ENCODE data around the gene SLC47A2. TPM values are rescaled to one million over a fixed set of nuclear protein-coding genes. Genes with fewer than 3 reads are reported as not detected.
"Not testable (repeated sequence)": the region's sequence is repeated elsewhere in the genome, so short reads cannot be mapped to it uniquely, and the experiment has no call there.

The SLC47A2 gene, protein sequence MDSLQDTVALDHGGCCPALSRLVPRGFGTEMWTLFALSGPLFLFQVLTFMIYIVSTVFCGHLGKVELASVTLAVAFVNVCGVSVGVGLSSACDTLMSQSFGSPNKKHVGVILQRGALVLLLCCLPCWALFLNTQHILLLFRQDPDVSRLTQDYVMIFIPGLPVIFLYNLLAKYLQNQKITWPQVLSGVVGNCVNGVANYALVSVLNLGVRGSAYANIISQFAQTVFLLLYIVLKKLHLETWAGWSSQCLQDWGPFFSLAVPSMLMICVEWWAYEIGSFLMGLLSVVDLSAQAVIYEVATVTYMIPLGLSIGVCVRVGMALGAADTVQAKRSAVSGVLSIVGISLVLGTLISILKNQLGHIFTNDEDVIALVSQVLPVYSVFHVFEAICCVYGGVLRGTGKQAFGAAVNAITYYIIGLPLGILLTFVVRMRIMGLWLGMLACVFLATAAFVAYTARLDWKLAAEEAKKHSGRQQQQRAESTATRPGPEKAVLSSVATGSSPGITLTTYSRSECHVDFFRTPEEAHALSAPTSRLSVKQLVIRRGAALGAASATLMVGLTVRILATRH
- total RNA-seq: not detected
- long read RNA-seq: 0 reads

- DNase-seq (peak; percentile 53), ATAC-seq (ENCODE audit: poor library complexity) (peak; percentile 86)
- intact Hi-C loops (cut with DNase I): no loop called here
Observed at GRCh38 chr17:19716108-19717030, at the start of gene SLC47A2. SLC47A2 (minus strand) TSS chr17:19716584; CDS start chr17:19716555, 29 bp downstream.

- ATAC-seq (ENCODE audit: poor library complexity) (no peak), DNase-seq (no peak)
- intact Hi-C loops (cut with DNase I): loop anchor here (2.0 kb wide), 1 partner anchor 253 kb away; no protein-coding TSS in a partner anchor
Observed at GRCh38 chr17:19766016-19766415, 49.6 kb upstream of the SLC47A2 start.

DNA sequence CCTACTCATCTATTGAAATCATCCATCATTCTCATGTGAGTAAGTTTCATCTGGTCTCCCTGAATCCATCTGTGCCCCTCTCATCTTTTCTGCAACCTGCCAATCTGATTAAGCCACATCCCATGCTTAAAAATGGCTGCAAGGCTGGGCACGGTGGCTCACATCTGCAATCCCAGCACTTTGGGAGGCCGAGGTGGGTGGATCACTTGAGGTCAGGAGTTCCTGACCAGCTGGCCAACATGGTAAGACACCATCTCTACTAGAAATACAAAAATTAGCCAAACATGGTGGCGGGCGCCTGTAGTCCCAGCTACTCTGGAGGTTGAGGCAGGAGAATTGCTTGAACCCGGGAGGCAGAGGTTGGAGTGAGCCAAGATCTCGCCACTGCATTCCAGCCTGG lies 47.6 kb upstream of the SLC47A2 start:
- not testable (repeated sequence) for DNase-seq; ATAC-seq (ENCODE audit: poor library complexity)
- intact Hi-C loops (cut with DNase I): loop anchor here (5.0 kb wide), 1 partner anchor 402 kb away; the partner anchor contains the start of gene B9D1

- no peak for DNase-seq
- ATAC-seq (ENCODE audit: poor library complexity): no peak
- intact Hi-C loops (cut with DNase I): loop anchor here (5.0 kb wide), 1 partner anchor 401 kb away; the partner anchor contains the start of gene B9D1
Observed at GRCh38 chr17:19763416-19763815, 47.0 kb upstream of the SLC47A2 start.

DNA sequence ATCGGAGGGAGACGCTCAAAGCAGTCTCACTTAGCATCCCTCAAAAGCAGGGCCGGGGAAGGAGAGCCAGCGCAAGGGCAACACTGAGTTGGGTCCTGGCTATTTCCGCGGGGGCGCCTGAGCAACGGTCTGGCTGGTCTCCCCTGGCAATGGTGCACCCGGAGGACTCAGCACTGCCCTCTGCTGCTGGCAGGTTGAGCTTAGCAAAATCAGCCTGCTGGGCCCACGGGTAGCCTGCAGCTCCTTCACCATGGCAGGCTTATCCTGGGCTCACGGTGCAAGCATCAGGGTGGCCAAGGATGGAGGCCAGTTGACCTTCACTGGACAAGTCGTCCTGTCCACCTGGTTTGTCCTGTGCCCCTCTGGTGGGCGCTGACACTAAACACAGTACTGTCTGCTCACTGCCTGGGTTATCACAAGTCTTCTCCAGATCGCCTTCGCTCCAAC lies 46.2 kb upstream of the SLC47A2 start:
- peak; percentile 86 for DNase-seq

DNA sequence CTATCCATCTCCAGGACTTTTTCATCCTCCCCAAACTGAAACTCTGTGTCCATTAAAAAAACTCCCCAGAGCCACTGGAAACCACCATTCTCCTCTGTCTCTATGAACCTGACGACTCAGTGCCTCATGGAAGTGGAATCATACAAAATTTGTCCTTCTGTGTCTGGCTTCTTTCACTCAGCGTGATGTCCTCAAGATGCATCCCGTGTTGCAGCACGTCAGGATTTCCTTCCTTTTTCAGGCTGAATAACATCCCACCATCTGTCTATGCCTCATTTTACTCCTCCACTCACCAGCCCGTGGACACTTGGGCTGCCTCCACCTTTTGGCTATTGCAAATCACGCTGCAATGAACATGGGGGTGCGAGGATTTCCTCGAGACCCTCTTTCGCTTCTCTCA lies 44.4 kb upstream of the SLC47A2 start:
- ATAC-seq (ENCODE audit: poor library complexity) (no peak), DNase-seq (no peak)
- intact Hi-C loops (cut with DNase I): loop anchor here (5.0 kb wide), 1 partner anchor 398 kb away; the partner anchor contains the start of gene B9D1

More for the DNA sequence above, 46.2 kb upstream of the SLC47A2 start:
- ATAC-seq (ENCODE audit: poor library complexity): peak; percentile 74
- intact Hi-C loops (cut with DNase I): loop anchor here (5.0 kb wide), 1 partner anchor 400 kb away; the partner anchor contains the start of gene B9D1

GRCh38 chr17:19759568-19760549 lies 43.5 kb upstream of the SLC47A2 start:
- no peak for DNase-seq
- intact Hi-C loops (cut with DNase I): loop anchor here (5.0 kb wide), 1 partner anchor 398 kb away; the partner anchor contains the start of gene B9D1
- ATAC-seq (ENCODE audit: poor library complexity): no peak

DNA sequence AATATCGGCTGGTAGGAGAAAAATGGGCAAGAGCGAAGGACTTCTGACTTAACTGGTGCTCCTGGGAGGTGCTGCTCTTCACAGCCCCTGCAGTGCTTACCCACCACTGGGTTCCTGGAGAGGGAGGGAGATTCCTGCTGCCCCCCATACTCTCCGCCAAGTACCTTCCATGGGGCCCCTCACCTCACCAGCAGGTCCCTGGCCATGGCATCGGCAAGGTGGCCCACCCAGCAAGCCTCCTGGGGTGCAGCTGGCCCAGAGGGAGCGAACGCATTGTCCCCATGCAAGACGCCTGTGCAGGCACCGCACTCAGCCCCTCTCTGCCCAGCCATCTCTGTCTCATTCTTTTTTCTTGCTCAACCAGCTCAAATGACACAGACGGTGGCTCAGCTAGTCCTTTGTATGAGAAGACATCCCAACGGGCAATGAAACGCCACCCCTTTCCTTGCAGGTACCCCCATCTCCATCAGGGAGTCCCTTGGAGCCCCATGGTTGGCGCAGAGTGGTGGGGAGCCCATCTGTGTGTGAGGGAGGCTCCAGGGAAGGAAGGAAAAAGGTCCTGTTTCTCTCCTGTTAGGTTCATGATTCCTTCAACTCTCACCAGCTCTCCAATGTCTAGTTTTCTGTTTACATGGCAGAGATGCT lies 41.3 kb upstream of the SLC47A2 start:
- DNase-seq (no peak), ATAC-seq (ENCODE audit: poor library complexity) (no peak)
- intact Hi-C loops (cut with DNase I): no loop called here

GRCh38 chr17:19756546-19756945 lies 40.2 kb upstream of the SLC47A2 start:
- no peak for ATAC-seq (ENCODE audit: poor library complexity)
- intact Hi-C loops (cut with DNase I): no loop called here
- DNase-seq: no peak

DNA sequence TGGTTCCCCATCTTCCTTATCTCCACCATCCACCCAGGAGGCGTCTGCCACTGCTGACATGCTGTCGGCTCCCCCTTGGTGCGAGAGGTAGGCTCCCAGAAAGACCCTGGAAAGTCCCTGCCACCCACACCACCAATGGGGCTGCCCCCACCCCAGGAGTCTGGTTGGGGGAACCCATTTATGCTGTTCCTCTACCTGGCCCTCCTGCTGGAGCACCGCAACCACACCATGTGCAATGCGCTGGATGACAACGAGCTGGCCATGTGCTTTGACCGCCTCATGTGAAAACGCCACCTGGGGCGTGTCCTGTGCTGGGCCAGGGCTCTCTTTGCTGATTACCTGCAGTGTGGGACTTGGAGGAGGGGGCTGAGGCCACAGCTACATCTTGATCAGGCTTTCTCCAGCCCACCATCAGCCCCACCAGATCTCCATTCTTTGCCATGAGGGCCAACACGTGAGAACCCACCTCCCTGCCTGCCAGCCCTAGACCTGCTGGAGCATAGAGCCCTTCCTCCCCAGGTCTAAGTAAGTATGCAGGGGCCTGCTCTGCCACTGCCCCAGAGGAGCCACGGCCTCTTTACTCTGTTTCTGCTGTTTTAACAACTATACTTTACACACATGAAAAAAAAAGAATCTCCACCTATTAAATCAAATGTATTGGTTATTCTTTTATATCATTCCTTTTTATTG lies 39.6 kb upstream of the SLC47A2 start:
- intact Hi-C loops (cut with DNase I): no loop called here
- ATAC-seq (ENCODE audit: poor library complexity) (no peak), DNase-seq (no peak)

DNA sequence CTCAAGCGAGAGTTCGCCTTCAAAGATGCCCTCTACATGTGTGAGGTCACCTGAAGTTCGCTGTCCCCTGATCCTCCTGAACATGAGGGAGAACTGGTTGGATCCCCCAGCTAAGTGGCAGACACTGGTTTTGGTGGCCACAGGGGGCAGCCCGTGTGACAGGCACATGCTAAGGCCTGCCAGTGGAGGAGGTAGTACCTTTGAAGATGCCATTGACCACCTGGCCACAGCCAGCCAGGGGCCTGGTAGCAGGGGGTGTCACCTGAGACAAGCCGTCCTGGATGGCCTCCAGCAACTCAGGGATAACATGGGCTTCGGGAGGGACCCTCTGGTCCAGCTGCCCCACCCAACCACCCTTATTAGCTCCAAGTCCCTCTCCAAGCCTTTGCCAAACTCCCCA lies 39.0 kb upstream of the SLC47A2 start:
- DNase-seq (no peak), ATAC-seq (ENCODE audit: poor library complexity) (no peak)
- intact Hi-C loops (cut with DNase I): no loop called here

- intact Hi-C loops (cut with DNase I): no loop called here
- ATAC-seq (ENCODE audit: poor library complexity) (peak; percentile 87), DNase-seq (no peak)
Observed at GRCh38 chr17:19753661-19754463, 37.5 kb upstream of the SLC47A2 start.

DNA sequence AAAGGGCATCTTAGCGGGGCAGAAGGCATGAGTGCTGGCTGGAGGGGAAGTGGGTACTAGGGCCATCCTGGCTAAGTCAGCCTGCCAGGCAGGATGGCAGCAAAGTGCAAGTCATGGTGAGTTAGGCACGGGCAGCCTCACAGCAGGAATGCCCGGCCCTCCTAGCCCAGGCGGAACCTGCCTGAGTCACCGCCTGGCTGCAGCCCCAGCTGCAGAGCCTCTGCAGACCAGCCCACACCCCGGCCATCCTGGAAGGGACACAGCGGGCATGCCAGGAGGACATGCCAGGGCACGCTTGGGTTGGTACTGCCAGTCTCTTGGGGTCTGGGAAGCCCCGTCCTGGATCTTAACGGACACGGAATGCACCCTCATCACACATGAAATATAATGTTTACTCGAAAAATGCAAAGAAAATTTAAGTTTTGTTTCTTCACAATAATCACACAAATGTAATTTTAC lies 36.7 kb upstream of the SLC47A2 start:
- ATAC-seq (ENCODE audit: poor library complexity) (peak; percentile 92), DNase-seq (peak; percentile 81)
- intact Hi-C loops (cut with DNase I): no loop called here

- no peak for ATAC-seq (ENCODE audit: poor library complexity)
- intact Hi-C loops (cut with DNase I): no loop called here
- no peak for DNase-seq
Observed at GRCh38 chr17:19752216-19753050, 36.0 kb upstream of the SLC47A2 start.

DNA sequence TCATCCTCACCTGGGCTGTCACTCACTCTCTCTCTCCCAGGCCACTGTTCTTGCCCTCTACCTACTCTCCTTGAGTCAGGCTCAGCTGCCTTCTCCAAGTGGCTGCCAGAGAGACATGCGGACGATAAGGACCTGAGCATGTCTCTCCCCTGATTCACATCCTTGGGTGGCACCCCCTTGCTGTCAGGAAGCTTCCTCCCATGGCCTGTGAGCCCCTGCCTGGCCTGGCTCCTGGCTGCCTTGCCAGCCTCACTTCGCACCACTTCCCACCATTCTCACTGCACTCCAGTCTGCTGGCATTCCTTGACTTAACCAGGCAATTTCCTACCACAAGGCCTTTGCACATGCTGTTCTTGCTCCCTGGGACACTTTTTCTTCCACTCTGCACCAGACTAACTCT lies 34.5 kb upstream of the SLC47A2 start:
- ATAC-seq (ENCODE audit: poor library complexity) (no peak), DNase-seq (no peak)
- intact Hi-C loops (cut with DNase I): no loop called here
